K562 (cell line): Measurements from ENCODE around the gene TMCO2. TPM values are rescaled to one million over a fixed set of nuclear protein-coding genes. Genes with fewer than 3 reads are reported as not detected.

Experiments used
- ATAC-seq: fragments of 200-7000 bp; cut with Tn5 transposase; 3 replicates; pipeline ENCODE4 v1.9.1; 2020; ENCODE audit warnings: moderate library complexity
- BruUV-seq: library from RNA; stranded (reverse); fragments of 400-500 nt; replicated peaks from 2 replicates; lab custom pipeline; 2021; lab: Mats Ljungman, UMichigan
- CTCF ChIA-PET: fragments of 300-600 bp; formaldehyde crosslinking; extraction: SDS; loops from one replicate; lab custom pipeline; 2021; ENCODE audit warnings: low intra/inter-chr PET ratio; lab: Yijun Ruan, JAX
- POLR2A ChIA-PET: fragments of 300-600, 350-650 bp; sonication (Branson Sonifier 250); formaldehyde crosslinking; extraction: SDS; loops from one replicate; lab custom pipeline; 2021; ENCODE audit warnings: antibody characterized with exemption, inconsistent platforms; lab: Yijun Ruan, JAX
- DNase-seq, 4 experiments: peaks; one replicate each; pipeline versions ENCODE4 v3.0.0 to v3.0.0-alpha.2; 2011 to 2018; ENCODE audit warnings: low spot score in 3 of 4, mixed read lengths in 3 of 4; ENCODE audit errors: extremely low read depth in 1 of 4
- FAIRE-seq: peaks from 2 replicates; lab custom pipeline; 2011; peaks lifted over from hg19 to GRCh38; lab: Jason Lieb, UNC
- H2AFZ ChIP-seq: 2 replicates; pipeline ENCODE4 v1.6.0; 2011; ENCODE audit warnings: low read depth, low read length, control low read depth, inconsistent platforms
- H3K27ac ChIP-seq: fragments of 200-600 bp; 3 replicates; pipeline ENCODE4 v1.8.0; 2011; ENCODE audit warnings: low read depth, mild to moderate bottlenecking, control low read depth, inconsistent platforms, low read length, moderate library complexity, mixed read lengths; ENCODE audit errors: extremely low read depth
- H3K27me3 ChIP-seq, 2 experiments: fragments of 300-600 bp in 1 of 2; 2 replicates in 1 of 2; 3 replicates in 1 of 2; pipeline versions ENCODE4 v1.6.0 to v1.8.0; 2011; ENCODE audit warnings: inconsistent platforms in 2 of 2, low read length in 2 of 2, mild to moderate bottlenecking in 1 of 2, mixed read lengths in 1 of 2, moderate library complexity in 1 of 2; ENCODE audit not compliant: control insufficient read depth in 2 of 2, insufficient read depth in 2 of 2
- H3K36me3 ChIP-seq: fragments of 300-600 bp; 3 replicates; pipeline ENCODE4 v1.8.0; 2011; ENCODE audit warnings: mild to moderate bottlenecking, low read length, inconsistent platforms; ENCODE audit not compliant: control insufficient read depth, insufficient read depth
- H3K4me1 ChIP-seq, 2 experiments: fragments of 200-600 bp in 1 of 2; replicated peaks in 1 of 2; 2 replicates in 1 of 2; 3 replicates in 1 of 2; pipeline versions ENCODE4 v1.5.1 to v1.8.0; 2011; ENCODE audit warnings: inconsistent platforms in 2 of 2, low read length in 2 of 2, mild to moderate bottlenecking in 1 of 2, mixed read lengths in 1 of 2, moderate library complexity in 1 of 2; ENCODE audit not compliant: control insufficient read depth in 2 of 2, insufficient read depth in 2 of 2
- H3K4me2 ChIP-seq: 2 replicates; pipeline ENCODE4 v1.6.1; 2011; ENCODE audit warnings: low read length, control low read depth, inconsistent platforms, mixed read lengths; ENCODE audit not compliant: insufficient read depth
- H3K4me3 ChIP-seq: fragments of 200-600 bp; sonication (generic), shearing (Covaris generic); 2 replicates; pipeline ENCODE4 v1.5.1; 2016; ENCODE audit warnings: control low read depth, inconsistent platforms
- H3K79me2 ChIP-seq: fragments of 200-600 bp; 3 replicates; pipeline ENCODE4 v1.8.0; 2011; ENCODE audit warnings: low read length, inconsistent platforms; ENCODE audit not compliant: control insufficient read depth, insufficient read depth
- H3K9ac ChIP-seq, 2 experiments: 2 replicates each; pipeline versions ENCODE4 v1.6.0 to v1.6.1; 2011; ENCODE audit warnings: low read depth in 2 of 2, low read length in 2 of 2, control low read depth in 1 of 2, inconsistent platforms in 1 of 2, mild to moderate bottlenecking in 1 of 2, mixed read lengths in 1 of 2; ENCODE audit not compliant: insufficient read depth in 1 of 2
- H3K9me1 ChIP-seq: one replicate; pipeline ENCODE4 v1.6.0; 2011; ENCODE audit warnings: inconsistent platforms, mild to moderate bottlenecking, low read length, moderate library complexity; ENCODE audit not compliant: control insufficient read depth, insufficient read depth
- H3K9me3 ChIP-seq: replicated peaks from 2 replicates; pipeline ENCODE4 v1.5.1; 2011; ENCODE audit warnings: low read depth, low read length, inconsistent platforms; ENCODE audit not compliant: control insufficient read depth, insufficient read depth
- H4K20me1 ChIP-seq: replicated peaks from 2 replicates; pipeline ENCODE4 v1.6.1; 2011; ENCODE audit warnings: low read length, inconsistent platforms, mixed read lengths; ENCODE audit not compliant: control insufficient read depth, insufficient read depth
- CHD1 ChIP-seq: fragments of 200-600 bp; sonication (generic); IDR thresholded peaks from one replicate; pipeline ENCODE4 v1.6.1; 2012; ENCODE audit warnings: mild to moderate bottlenecking, moderate library complexity, low read length, inconsistent platforms
- NR2C2 ChIP-seq, 2 experiments: fragments of 200-800 bp in 1 of 2; sonication (Bioruptor generic) in 1 of 2; sonication (generic) in 1 of 2; formaldehyde crosslinking in 1 of 2; IDR thresholded peaks; 2 replicates each; pipeline versions ENCODE4 v1.6.1 to v1.8.0; 2016 to 2022; ENCODE audit warnings: mild to moderate bottlenecking in 1 of 2, missing compliant biosample characterization in 1 of 2, missing genetic modification characterization in 1 of 2, missing genetic modification reagents in 1 of 2
- ZNF668 ChIP-seq: fragments of 250-450 bp; sonication (Bioruptor Pico); IDR thresholded peaks from 2 replicates; pipeline ENCODE4 v1.8.0; 2022; ENCODE audit warnings: mild to moderate bottlenecking, inconsistent platforms
- ZNF696 ChIP-seq: fragments of 250-450 bp; sonication (Bioruptor Pico); conservative IDR thresholded peaks from 2 replicates; pipeline ENCODE4 v1.4.0; 2020; ENCODE audit warnings: mild to moderate bottlenecking, moderate library complexity
- WGBS: fragments of 100-300 bp; shearing (Covaris generic); methylation state at CpG from one replicate; pipeline ENCODE4 v1.1.6; 2016; ENCODE audit warnings: low coverage, mixed read lengths; ENCODE audit not compliant: insufficient coverage; ENCODE audit errors: missing lambda C conversion rate; 5-methylcytosine and 5-hydroxymethylcytosine counted together
- in situ Hi-C: fragments of 300-500 bp; cut with MboI; formaldehyde crosslinking; loops from 4 replicates; pipeline ENCODE4 v1.15.0; 2018; ENCODE audit warnings: inconsistent platforms, mixed read lengths
- intact Hi-C: fragments of 100-400 bp; cut with micrococcal nuclease; formaldehyde crosslinking; loops from 2 replicates; pipeline ENCODE4 v1.14.2; 2022
- polyA plus RNA-seq, 8 experiments: library from polyadenylated mRNA; depleted of rRNA in 4 of 8; stranded (reverse) in 5 of 8; unstranded in 3 of 8; fragments of >200 nt; fragmentation: Nextera tagmentation in 2 of 8; fragmentation: Illumina TruSeq in 1 of 8; extraction: Ambion mirVana in 2 of 8; extraction: Trizol in 1 of 8; gene quantifications; 2 replicates each; pipeline versions ENCODE4 v1.2.1 to v1.2.3, GENCODE V29; 2011 to 2014; ENCODE audit warnings: inconsistent platforms in 1 of 8, missing spikeins in 1 of 8
- total RNA-seq, 7 experiments: library from RNA; depleted of rRNA in 6 of 7; stranded (reverse); fragments of >200 nt in 6 of 7; fragmentation: Illumina TruSeq in 2 of 7; extraction: Trizol in 2 of 7; gene quantifications; 2 replicates each; pipeline versions ENCODE4 v1.2.1 to v1.2.3, GENCODE V29; 2011 to 2021; ENCODE audit warnings: low replicate concordance in 1 of 7
- TF ChIP-seq, protein P1 (sequence below), 3 experiments: IDR thresholded peaks in 2 of 3; conservative IDR thresholded peaks in 1 of 3; 2 replicates each; pipeline ENCODE4 v1.5.1; 2011 to 2012; ENCODE audit warnings: low read length in 3 of 3, mild to moderate bottlenecking in 3 of 3, control low read depth in 2 of 3, improper control_type of control experiment in 1 of 3, inconsistent platforms in 1 of 3, low read depth in 1 of 3, mixed read lengths in 1 of 3, moderate library complexity in 1 of 3; ENCODE audit not compliant: insufficient read depth in 2 of 3
- TF ChIP-seq, protein P2 (sequence below): sonication (generic); formaldehyde crosslinking; IDR thresholded peaks from 2 replicates; pipeline ENCODE4 v1.8.0; 2022; ENCODE audit warnings: mild to moderate bottlenecking, missing genetic modification reagents
- TF ChIP-seq, protein P3 (sequence below): sonication (generic); formaldehyde crosslinking; IDR thresholded peaks from 2 replicates; pipeline ENCODE4 v1.8.1; 2023; ENCODE audit warnings: missing genetic modification reagents, mild to moderate bottlenecking, borderline replicate concordance
- TF ChIP-seq, protein P4 (sequence below): fragments of 450-650 bp; formaldehyde crosslinking; IDR thresholded peaks from 2 replicates; pipeline ENCODE4 v1.4.0; 2020; ENCODE audit warnings: mild to moderate bottlenecking, moderate library complexity

TMCO2 gene
- total and polyA plus RNA-seq, 9 of the 15 experiments (the other 6 are each of a cell fraction or from before 2014, with no cell fraction given), result not detected

DNA sequence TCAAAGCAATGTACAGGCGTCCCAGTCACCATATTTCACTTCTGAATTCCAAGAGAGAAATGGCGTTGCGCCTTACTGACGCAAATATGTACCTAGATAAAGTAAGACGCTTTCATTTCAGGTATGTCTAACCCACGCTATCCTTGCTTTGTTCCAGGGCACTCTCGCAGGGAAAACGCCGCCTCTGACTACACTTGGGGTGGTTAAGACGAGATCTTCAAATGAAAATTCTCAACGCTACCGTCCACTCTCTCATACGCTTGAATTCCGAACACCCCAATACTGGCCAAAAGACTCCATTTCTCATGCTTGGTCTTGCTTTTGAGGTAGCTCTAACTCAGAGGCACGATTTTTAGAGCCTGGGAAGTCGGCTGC is 9.6 kb downstream of the TMCO2 start:
- WGBS, result under 1% methylated on average over 16 of the region's 16 CpGs
- intact Hi-C loops (no loop called here), in situ Hi-C loops (no loop called here)
- TSS peak; percentile 87 for BruUV-seq
- H3K9me3 ChIP-seq, result no peaks in the 10 kb centered on the region
- peak overlapping the region; percentile 98 for H3K4me2 ChIP-seq
- H3K79me2 ChIP-seq, result peaks cover 59% of the 10 kb centered on the region
- H2AFZ ChIP-seq, result peak overlapping the region; percentile 96
- peaks cover 33% of the 10 kb centered on the region for H3K36me3 ChIP-seq
- ChIA-PET POLR2A (interaction anchor here (0.6 to 3.4 kb wide), 12 partner anchors 10 to 621 kb away, joined by 3 to 23 read pairs (median 3); partner anchors contain the start of gene TMCO2), CTCF (interaction anchor here (0.6 kb wide), 1 partner anchor 40 kb away, joined by 3 read pairs; no protein-coding TSS in a partner anchor)
- H3K27ac ChIP-seq, result peak overlapping the region; percentile 97
- no peaks in the 10 kb centered on the region; a peak in 1 of 5 replicates for H3K27me3 ChIP-seq
- ATAC-seq (peak; percentile 37), DNase-seq (peak in 1 of 4 experiments; percentile 24), FAIRE-seq (no peak)
- H3K9ac ChIP-seq, result peak overlapping the region; percentile 98 to 99
- peaks cover 0 to 6% of the 10 kb centered on the region in 2 experiments; a peak in 4 of 5 replicates for H3K4me1 ChIP-seq
- no peaks in the 10 kb centered on the region for H3K9me1 ChIP-seq
- H3K4me3 ChIP-seq, result peak overlapping the region; percentile 95
- H4K20me1 ChIP-seq, result no peaks in the 10 kb centered on the region
- TF ChIP-seq CHD1, result peak; percentile 48
- TF ChIP-seq, protein P1, sequence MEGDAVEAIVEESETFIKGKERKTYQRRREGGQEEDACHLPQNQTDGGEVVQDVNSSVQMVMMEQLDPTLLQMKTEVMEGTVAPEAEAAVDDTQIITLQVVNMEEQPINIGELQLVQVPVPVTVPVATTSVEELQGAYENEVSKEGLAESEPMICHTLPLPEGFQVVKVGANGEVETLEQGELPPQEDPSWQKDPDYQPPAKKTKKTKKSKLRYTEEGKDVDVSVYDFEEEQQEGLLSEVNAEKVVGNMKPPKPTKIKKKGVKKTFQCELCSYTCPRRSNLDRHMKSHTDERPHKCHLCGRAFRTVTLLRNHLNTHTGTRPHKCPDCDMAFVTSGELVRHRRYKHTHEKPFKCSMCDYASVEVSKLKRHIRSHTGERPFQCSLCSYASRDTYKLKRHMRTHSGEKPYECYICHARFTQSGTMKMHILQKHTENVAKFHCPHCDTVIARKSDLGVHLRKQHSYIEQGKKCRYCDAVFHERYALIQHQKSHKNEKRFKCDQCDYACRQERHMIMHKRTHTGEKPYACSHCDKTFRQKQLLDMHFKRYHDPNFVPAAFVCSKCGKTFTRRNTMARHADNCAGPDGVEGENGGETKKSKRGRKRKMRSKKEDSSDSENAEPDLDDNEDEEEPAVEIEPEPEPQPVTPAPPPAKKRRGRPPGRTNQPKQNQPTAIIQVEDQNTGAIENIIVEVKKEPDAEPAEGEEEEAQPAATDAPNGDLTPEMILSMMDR (IDR thresholded peaks at IDR 0.05 in 2 of 3, conservative IDR thresholded peaks at IDR 0.05 in 1 of 3; ENCODE audit: insufficient read depth in 2 of 3, low read depth in 1 of 3, low read length in 3 of 3), result no peak
- TF ChIP-seq, protein P2, sequence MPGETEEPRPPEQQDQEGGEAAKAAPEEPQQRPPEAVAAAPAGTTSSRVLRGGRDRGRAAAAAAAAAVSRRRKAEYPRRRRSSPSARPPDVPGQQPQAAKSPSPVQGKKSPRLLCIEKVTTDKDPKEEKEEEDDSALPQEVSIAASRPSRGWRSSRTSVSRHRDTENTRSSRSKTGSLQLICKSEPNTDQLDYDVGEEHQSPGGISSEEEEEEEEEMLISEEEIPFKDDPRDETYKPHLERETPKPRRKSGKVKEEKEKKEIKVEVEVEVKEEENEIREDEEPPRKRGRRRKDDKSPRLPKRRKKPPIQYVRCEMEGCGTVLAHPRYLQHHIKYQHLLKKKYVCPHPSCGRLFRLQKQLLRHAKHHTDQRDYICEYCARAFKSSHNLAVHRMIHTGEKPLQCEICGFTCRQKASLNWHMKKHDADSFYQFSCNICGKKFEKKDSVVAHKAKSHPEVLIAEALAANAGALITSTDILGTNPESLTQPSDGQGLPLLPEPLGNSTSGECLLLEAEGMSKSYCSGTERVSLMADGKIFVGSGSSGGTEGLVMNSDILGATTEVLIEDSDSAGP (CRISPR knock-in tag), result peak; percentile 35; the same call in 1 of the 2 replicates
- no peak for TF ChIP-seq ZNF696 (CRISPR knock-in tag)
- TF ChIP-seq, protein P3, sequence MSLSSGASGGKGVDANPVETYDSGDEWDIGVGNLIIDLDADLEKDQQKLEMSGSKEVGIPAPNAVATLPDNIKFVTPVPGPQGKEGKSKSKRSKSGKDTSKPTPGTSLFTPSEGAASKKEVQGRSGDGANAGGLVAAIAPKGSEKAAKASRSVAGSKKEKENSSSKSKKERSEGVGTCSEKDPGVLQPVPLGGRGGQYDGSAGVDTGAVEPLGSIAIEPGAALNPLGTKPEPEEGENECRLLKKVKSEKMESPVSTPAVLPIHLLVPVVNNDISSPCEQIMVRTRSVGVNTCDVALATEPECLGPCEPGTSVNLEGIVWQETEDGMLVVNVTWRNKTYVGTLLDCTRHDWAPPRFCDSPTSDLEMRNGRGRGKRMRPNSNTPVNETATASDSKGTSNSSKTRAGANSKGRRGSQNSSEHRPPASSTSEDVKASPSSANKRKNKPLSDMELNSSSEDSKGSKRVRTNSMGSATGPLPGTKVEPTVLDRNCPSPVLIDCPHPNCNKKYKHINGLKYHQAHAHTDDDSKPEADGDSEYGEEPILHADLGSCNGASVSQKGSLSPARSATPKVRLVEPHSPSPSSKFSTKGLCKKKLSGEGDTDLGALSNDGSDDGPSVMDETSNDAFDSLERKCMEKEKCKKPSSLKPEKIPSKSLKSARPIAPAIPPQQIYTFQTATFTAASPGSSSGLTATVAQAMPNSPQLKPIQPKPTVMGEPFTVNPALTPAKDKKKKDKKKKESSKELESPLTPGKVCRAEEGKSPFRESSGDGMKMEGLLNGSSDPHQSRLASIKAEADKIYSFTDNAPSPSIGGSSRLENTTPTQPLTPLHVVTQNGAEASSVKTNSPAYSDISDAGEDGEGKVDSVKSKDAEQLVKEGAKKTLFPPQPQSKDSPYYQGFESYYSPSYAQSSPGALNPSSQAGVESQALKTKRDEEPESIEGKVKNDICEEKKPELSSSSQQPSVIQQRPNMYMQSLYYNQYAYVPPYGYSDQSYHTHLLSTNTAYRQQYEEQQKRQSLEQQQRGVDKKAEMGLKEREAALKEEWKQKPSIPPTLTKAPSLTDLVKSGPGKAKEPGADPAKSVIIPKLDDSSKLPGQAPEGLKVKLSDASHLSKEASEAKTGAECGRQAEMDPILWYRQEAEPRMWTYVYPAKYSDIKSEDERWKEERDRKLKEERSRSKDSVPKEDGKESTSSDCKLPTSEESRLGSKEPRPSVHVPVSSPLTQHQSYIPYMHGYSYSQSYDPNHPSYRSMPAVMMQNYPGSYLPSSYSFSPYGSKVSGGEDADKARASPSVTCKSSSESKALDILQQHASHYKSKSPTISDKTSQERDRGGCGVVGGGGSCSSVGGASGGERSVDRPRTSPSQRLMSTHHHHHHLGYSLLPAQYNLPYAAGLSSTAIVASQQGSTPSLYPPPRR (CRISPR knock-in tag), result 0 out of 2 replicates have a peak, but pooled peaks have one; percentile 12
- peak; percentile 64; the same call in 1 of the 2 replicates for TF ChIP-seq ZNF668 (CRISPR knock-in tag)
- no peak for TF ChIP-seq NR2C2 (CRISPR knock-in tag; IDR thresholded peaks at IDR 0.05)
- 0 out of 2 replicates have a peak, but pooled peaks have one; percentile 8 for TF ChIP-seq NR2C2 (tag; IDR thresholded peaks at IDR 0.05)
- TF ChIP-seq, protein P4, sequence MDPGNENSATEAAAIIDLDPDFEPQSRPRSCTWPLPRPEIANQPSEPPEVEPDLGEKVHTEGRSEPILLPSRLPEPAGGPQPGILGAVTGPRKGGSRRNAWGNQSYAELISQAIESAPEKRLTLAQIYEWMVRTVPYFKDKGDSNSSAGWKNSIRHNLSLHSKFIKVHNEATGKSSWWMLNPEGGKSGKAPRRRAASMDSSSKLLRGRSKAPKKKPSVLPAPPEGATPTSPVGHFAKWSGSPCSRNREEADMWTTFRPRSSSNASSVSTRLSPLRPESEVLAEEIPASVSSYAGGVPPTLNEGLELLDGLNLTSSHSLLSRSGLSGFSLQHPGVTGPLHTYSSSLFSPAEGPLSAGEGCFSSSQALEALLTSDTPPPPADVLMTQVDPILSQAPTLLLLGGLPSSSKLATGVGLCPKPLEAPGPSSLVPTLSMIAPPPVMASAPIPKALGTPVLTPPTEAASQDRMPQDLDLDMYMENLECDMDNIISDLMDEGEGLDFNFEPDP (CRISPR knock-in tag), result 0 out of 2 replicates have a peak, but pooled peaks have one; percentile 13
